GM19455 (cell line): ENCODE measurements around the gene CGB1.

Experiments
- ATAC-seq: cut with Tn5 transposase; IDR thresholded peaks from one replicate; pipeline ENCODE4 v1.9.1; 2021; ENCODE audit not compliant: unreplicated experiment

Gene CGB1

GRCh38 chr19:48999481-49000325 is 37.0 kb downstream of the CGB1 start:
- ATAC-seq, result no peak

GRCh38 chr19:48997972-48998371 is 38.7 kb downstream of the CGB1 start:
- no peak for ATAC-seq

- no peak for ATAC-seq
These were observed 42.7 kb downstream of the CGB1 start for GRCh38 chr19:48994035-48994386.

GRCh38 chr19:48993175-48994034 is 43.3 kb downstream of the CGB1 start, which contains the start of the genes GYS1 and RUVBL2:
GYS1 (minus strand) TSS chr19:48993309; CDS start chr19:48993112, 197 bp downstream.
RUVBL2 (plus strand) TSS chr19:48993887; CDS start chr19:48993912, 25 bp downstream.
- peak; percentile 82 for ATAC-seq

GRCh38 chr19:48992581-48993174 is 44.0 kb downstream of the CGB1 start:
- no peak for ATAC-seq

- ATAC-seq, result no peak
These were observed 44.7 kb downstream of the CGB1 start for GRCh38 chr19:48991873-48992580.

- ATAC-seq, result no peak
These were observed 45.6 kb downstream of the CGB1 start for GRCh38 chr19:48991011-48991609.

- no peak for ATAC-seq
These were observed 46.3 kb downstream of the CGB1 start for GRCh38 chr19:48990400-48990799.

- no peak for ATAC-seq
These were observed 46.9 kb downstream of the CGB1 start for GRCh38 chr19:48989701-48990291.

- no peak for ATAC-seq
These were observed 47.8 kb downstream of the CGB1 start for GRCh38 chr19:48988860-48989259.

GRCh38 chr19:48988286-48988685 is 48.4 kb downstream of the CGB1 start:
- ATAC-seq, result no peak

GRCh38 chr19:48987323-48987722 is 49.4 kb downstream of the CGB1 start:
- no peak for ATAC-seq

- ATAC-seq, result no peak
These were observed 50.5 kb downstream of the CGB1 start for GRCh38 chr19:48986211-48986610.

GRCh38 chr19:48985711-48986110 is 51.0 kb downstream of the CGB1 start:
- ATAC-seq, result no peak
